Naive thymus-derived CD8-positive, alpha-beta T cell (primary cell): ENCODE data around the gene MAPK10. TPM values are rescaled to one million over a fixed set of nuclear protein-coding genes. Genes with fewer than 3 reads are reported as not detected.
"Not testable (repeated sequence)": the region's sequence is repeated elsewhere in the genome, so short reads cannot be mapped to it uniquely, and the experiment has no call there.

ENCODE experiments used
- ATAC-seq, 2 donors: fragments of 150-1000 bp; cut with Tn5 transposase in 1 of 2; sonication (Bioruptor Pico), chemical (Tn5 transposase) in 1 of 2; 1 replicate in 1 of 2; 2 replicates in 1 of 2; pipeline ENCODE4 v1.10.0; 2021; ENCODE audit warnings: mild to moderate bottlenecking in 2 of 2, moderate library complexity in 2 of 2
- POLR2A ChIA-PET: fragments of 350-600 bp; sonication (Branson Sonifier 250); formaldehyde crosslinking; loops from one replicate; lab custom pipeline; 2021; ENCODE audit warnings: antibody characterized with exemption; lab: Charles Lee
- DNase-seq, 10 donors: peaks; one replicate each; pipeline versions ENCODE4 v3.0.0 to v3.0.0-alpha.2; 2020 to 2022
- H3K27ac Mint-ChIP-seq, 10 donors: one replicate each; pipeline ENCODE4 v1.8.0; 2020 to 2022; ENCODE audit warnings: mild to moderate bottlenecking in 10 of 10, mixed read lengths in 10 of 10, moderate library complexity in 4 of 10, inconsistent platforms in 1 of 10
- H3K27me3 Mint-ChIP-seq, 5 donors: one replicate each; pipeline ENCODE4 v1.8.0; 2021 to 2022; ENCODE audit warnings: mixed read lengths in 5 of 5
- H3K36me3 Mint-ChIP-seq, 3 donors: one replicate each; pipeline ENCODE4 v1.8.0; 2020 to 2022; ENCODE audit warnings: mixed read lengths in 3 of 3, mild to moderate bottlenecking in 2 of 3, inconsistent platforms in 1 of 3
- H3K4me1 Mint-ChIP-seq, 4 donors: one replicate each; pipeline ENCODE4 v1.8.0; 2021 to 2022; ENCODE audit warnings: mixed read lengths in 4 of 4
- H3K4me3 Mint-ChIP-seq, 10 donors: one replicate each; pipeline ENCODE4 v1.8.0; 2020 to 2022; ENCODE audit warnings: mild to moderate bottlenecking in 10 of 10, mixed read lengths in 10 of 10, moderate library complexity in 6 of 10, inconsistent platforms in 1 of 10
- H3K9me3 Mint-ChIP-seq, 9 donors: one replicate each; pipeline ENCODE4 v1.8.0; 2020 to 2022; ENCODE audit warnings: mixed read lengths in 9 of 9, mild to moderate bottlenecking in 3 of 9, inconsistent platforms in 1 of 9, moderate library complexity in 1 of 9
- polyA plus RNA-seq, 3 donors: library from polyadenylated mRNA; unstranded; fragments of 300-500 nt; fragmentation: Illumina TruSeq; gene quantifications; one replicate each; pipeline ENCODE4 v1.2.3, GENCODE V29; 2021
- total RNA-seq, 8 experiments: library from RNA in 2 of 8; stranded (reverse) in 2 of 8; gene quantifications; one replicate each; pipeline ENCODE4 v1.2.3 and lab custom pipeline; 2021 to 2026

MAPK10 gene
- total and polyA plus RNA-seq, 5 experiments from 2014 or later, result not detected

GRCh38 chr4:85994576-85994975 is 365.3 kb downstream of the MAPK10 start:
- POLR2A ChIA-PET, result no interaction called here
- Mint-ChIP-seq H3K27ac (no peak overlapping the region), H3K4me1 (no peaks in the 10 kb centered on the region), H3K9me3 (no peaks in the 10 kb centered on the region), H3K27me3 (no peaks in the 10 kb centered on the region), H3K4me3 (no peak overlapping the region), H3K36me3 (no peaks in the 10 kb centered on the region)
- ATAC-seq, result no peak
- no peak for DNase-seq

DNA sequence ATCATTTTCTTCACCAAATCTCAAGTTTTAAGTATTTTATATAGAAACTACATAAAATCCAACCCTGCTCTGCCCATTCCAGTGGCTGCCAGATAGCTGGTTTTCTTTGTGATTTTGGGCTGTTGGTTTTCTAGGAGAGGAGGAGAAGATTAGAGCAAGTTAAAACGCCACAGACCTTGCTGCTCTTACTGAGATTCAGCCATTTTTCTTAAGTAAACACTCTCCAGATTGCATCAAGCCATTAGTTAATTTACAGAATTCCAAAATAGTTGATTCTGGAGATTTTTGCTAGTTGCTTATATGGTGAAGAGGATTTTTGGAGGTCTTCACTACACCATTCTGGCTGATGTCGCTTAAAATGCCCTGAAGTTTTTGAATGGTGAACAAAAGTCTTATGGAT is 366.2 kb downstream of the MAPK10 start:
- H3K36me3 Mint-ChIP-seq, result no peaks in the 10 kb centered on the region
- H3K27ac Mint-ChIP-seq, result no peak overlapping the region
- no peaks in the 10 kb centered on the region for H3K4me1 Mint-ChIP-seq
- DNase-seq (no peak), ATAC-seq (no peak)
- H3K9me3 Mint-ChIP-seq, result no peaks in the 10 kb centered on the region
- H3K27me3 Mint-ChIP-seq, result no peaks in the 10 kb centered on the region
- POLR2A ChIA-PET, result no interaction called here
- no peak overlapping the region for H3K4me3 Mint-ChIP-seq

DNA sequence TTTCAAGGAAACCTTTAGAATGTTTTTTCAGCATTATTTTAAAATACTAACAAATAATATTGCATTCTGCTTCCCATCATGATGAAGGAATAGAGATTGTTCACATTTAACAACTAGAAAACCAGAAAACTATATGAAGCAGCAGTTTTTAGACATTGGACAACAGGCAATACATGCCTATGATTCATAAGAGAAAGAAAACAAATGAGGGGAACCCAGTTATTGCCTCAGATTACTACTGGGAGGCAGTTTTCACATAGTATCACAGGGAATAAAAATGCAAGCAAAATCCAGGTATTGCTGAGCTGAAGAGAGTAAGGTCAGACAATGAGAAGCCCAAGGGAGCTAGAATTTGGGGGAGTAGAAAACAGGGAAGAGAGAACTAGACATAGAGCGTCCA is 373.6 kb downstream of the MAPK10 start:
- peaks cover 0 to 2% (median 0%) of the 10 kb centered on the region in 4 donors for H3K4me1 Mint-ChIP-seq
- no peak for DNase-seq
- POLR2A ChIA-PET, result no interaction called here
- no peaks in the 10 kb centered on the region for H3K36me3 Mint-ChIP-seq
- ATAC-seq, result no peak
- H3K9me3 Mint-ChIP-seq, result peaks cover 0 to 7% (median 0%) of the 10 kb centered on the region in 9 donors
- H3K27me3 Mint-ChIP-seq, result peaks cover 0 to 11% (median 0%) of the 10 kb centered on the region in 5 donors
- H3K27ac Mint-ChIP-seq, result peak overlapping the region in 1 of 10 donors; percentile 14
- H3K4me3 Mint-ChIP-seq, result no peak overlapping the region

GRCh38 chr4:85979276-85979675 is 380.6 kb downstream of the MAPK10 start:
- Mint-ChIP-seq H3K9me3 (peaks cover 0 to 3% (median 0%) of the 10 kb centered on the region in 9 donors), H3K4me3 (no peak overlapping the region), H3K27ac (no peak overlapping the region), H3K27me3 (peaks cover 0 to 5% (median 0%) of the 10 kb centered on the region in 5 donors), H3K4me1 (no peaks in the 10 kb centered on the region), H3K36me3 (peaks cover 0 to 2% (median 0%) of the 10 kb centered on the region in 3 donors)
- POLR2A ChIA-PET, result no interaction called here
- ATAC-seq (no peak), DNase-seq (no peak)

- Mint-ChIP-seq H3K27me3 (no peaks in the 10 kb centered on the region), H3K4me3 (no peak overlapping the region), H3K9me3 (no peaks in the 10 kb centered on the region), H3K36me3 (no peaks in the 10 kb centered on the region), H3K27ac (no peak overlapping the region), H3K4me1 (no peaks in the 10 kb centered on the region)
- ATAC-seq, result no peak
- no peak for DNase-seq
- POLR2A ChIA-PET, result no interaction called here
These were observed 389.3 kb downstream of the MAPK10 start for GRCh38 chr4:85970535-85970934.

DNA sequence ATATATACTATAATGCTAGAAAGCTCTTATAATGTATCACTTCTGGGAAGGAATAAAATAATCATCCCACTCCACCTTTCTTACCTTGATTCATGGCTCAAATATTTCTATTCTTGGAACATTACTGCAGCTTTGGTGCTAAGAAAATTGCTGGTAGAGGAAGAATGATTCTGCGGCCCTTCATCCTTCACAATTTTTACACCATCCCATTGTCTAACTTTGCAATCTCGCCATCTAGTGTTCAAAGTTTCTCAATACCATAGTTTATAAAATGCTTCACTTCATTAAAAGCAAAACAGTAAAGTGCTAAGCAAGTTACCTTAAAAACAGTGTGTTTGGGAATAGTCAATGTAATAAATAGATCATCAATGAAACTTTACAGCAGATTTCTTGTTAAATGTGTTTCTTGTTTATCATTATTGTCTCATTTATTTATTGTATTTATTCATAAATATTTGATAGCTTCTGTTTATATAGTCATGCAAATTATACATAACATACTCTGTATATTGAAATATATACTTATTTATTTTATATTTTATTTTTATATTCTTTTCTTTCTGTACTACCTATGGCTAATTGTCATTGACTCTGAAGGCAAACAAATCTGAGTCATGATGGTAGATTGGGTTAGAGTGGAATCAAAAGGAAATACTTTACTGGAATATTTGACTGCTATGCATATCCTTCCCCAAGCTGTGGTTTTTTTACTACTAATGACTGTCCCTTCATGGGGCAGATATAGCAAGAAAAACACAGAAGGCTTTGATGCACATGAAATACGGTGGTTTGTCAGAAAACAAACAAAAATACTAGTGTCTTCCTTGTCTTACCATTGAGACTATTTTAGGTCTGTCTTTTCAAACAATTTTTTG is 390.7 kb downstream of the MAPK10 start:
- POLR2A ChIA-PET, result no interaction called here
- peaks cover 0 to 4% (median 0%) of the 10 kb centered on the region in 3 donors for H3K36me3 Mint-ChIP-seq
- peaks cover 0 to 11% (median 3%) of the 10 kb centered on the region in 9 donors for H3K9me3 Mint-ChIP-seq
- ATAC-seq (no peak), DNase-seq (no peak)
- H3K4me1 Mint-ChIP-seq, result no peaks in the 10 kb centered on the region
- H3K27me3 Mint-ChIP-seq, result no peaks in the 10 kb centered on the region
- H3K4me3 Mint-ChIP-seq, result no peak overlapping the region
- no peak overlapping the region for H3K27ac Mint-ChIP-seq

DNA sequence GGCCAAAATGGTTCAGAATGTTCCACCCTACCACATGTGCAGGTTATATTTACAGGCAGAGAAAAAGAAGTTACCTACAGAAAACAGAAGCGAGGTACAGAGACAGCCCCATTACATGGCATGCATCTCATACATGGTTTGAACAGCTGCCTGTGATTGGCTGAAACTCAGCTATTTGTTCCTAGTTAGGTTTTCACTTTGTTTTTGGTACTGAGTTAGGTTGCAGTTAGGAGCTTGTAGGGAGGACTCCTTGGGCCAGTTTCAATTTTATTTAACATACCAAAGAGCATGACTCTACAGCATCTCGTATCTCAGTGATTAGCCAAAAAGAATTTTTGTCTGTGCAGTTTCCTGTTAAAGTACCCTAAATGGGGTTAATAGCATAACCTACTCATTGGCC is 392.0 kb downstream of the MAPK10 start:
- peaks cover 0 to 11% (median 3%) of the 10 kb centered on the region in 9 donors for H3K9me3 Mint-ChIP-seq
- DNase-seq (no peak), ATAC-seq (no peak)
- POLR2A ChIA-PET, result no interaction called here
- H3K27ac Mint-ChIP-seq, result no peak overlapping the region
- no peak overlapping the region for H3K4me3 Mint-ChIP-seq
- H3K36me3 Mint-ChIP-seq, result peaks cover 0 to 4% (median 0%) of the 10 kb centered on the region in 3 donors
- H3K27me3 Mint-ChIP-seq, result no peaks in the 10 kb centered on the region
- H3K4me1 Mint-ChIP-seq, result no peaks in the 10 kb centered on the region

- Mint-ChIP-seq H3K4me1 (no peaks in the 10 kb centered on the region), H3K27me3 (no peaks in the 10 kb centered on the region), H3K4me3 (no peak overlapping the region)
These were observed 393.5 kb downstream of the MAPK10 start for GRCh38 chr4:85966373-85966772.

GRCh38 chr4:85965529-85965928 is 394.3 kb downstream of the MAPK10 start:
- no peak overlapping the region for H3K27ac Mint-ChIP-seq
- H3K36me3 Mint-ChIP-seq, result peaks cover 0 to 4% (median 0%) of the 10 kb centered on the region in 3 donors
- no peaks in the 10 kb centered on the region for H3K4me1 Mint-ChIP-seq
- ATAC-seq (no peak), DNase-seq (no peak)
- H3K27me3 Mint-ChIP-seq, result no peaks in the 10 kb centered on the region
- no peak overlapping the region for H3K4me3 Mint-ChIP-seq
- POLR2A ChIA-PET, result no interaction called here
- H3K9me3 Mint-ChIP-seq, result peaks cover 0 to 11% (median 3%) of the 10 kb centered on the region in 9 donors

More at GRCh38 chr4:85966373-85966772, 393.5 kb downstream of the MAPK10 start:
- POLR2A ChIA-PET, result no interaction called here
- peaks cover 0 to 4% (median 0%) of the 10 kb centered on the region in 3 donors for H3K36me3 Mint-ChIP-seq
- no peak for ATAC-seq
- H3K9me3 Mint-ChIP-seq, result peaks cover 0 to 11% (median 3%) of the 10 kb centered on the region in 9 donors
- DNase-seq, result no peak
- no peak overlapping the region for H3K27ac Mint-ChIP-seq

GRCh38 chr4:85965017-85965416 is 394.8 kb downstream of the MAPK10 start:
- H3K36me3 Mint-ChIP-seq, POLR2A ChIA-PET, H3K4me3 Mint-ChIP-seq, H3K27me3 Mint-ChIP-seq, H3K4me1 Mint-ChIP-seq, ATAC-seq, DNase-seq, H3K27ac Mint-ChIP-seq: not testable (repeated sequence)
- H3K9me3 Mint-ChIP-seq, result peaks cover 0 to 11% (median 3%) of the 10 kb centered on the region in 9 donors

DNA sequence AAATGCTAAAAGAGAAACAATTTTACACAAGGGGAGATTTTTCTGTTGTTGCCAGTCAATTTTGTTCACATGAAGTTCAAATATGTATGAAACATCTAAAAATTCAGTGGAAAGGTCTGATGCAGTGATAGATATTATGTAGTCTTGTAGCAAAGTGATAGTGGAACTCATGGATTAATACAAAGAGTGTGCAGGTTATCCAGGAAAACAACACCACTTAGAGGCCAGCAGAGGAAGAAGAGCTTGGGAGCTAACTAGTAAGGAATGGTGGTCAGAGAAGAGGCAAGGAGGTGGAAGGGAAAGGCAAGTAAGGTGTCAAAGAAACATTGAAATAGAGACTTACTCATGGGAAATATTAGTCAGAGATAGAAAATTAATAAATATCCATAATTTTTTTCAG is 395.6 kb downstream of the MAPK10 start:
- no peak for DNase-seq
- ATAC-seq, result no peak
- H3K27ac Mint-ChIP-seq, result no peak overlapping the region
- peaks cover 0 to 11% (median 3%) of the 10 kb centered on the region in 9 donors for H3K9me3 Mint-ChIP-seq
- H3K4me3 Mint-ChIP-seq, result no peak overlapping the region
- H3K36me3 Mint-ChIP-seq, result peaks cover 0 to 4% (median 0%) of the 10 kb centered on the region in 3 donors
- POLR2A ChIA-PET, result no interaction called here
- H3K27me3 Mint-ChIP-seq, result no peaks in the 10 kb centered on the region
- H3K4me1 Mint-ChIP-seq, result no peaks in the 10 kb centered on the region

GRCh38 chr4:85963231-85963630 is 396.6 kb downstream of the MAPK10 start:
- no peak for ATAC-seq
- Mint-ChIP-seq H3K9me3 (peaks cover 0 to 11% (median 3%) of the 10 kb centered on the region in 9 donors), H3K36me3 (peaks cover 0 to 4% (median 0%) of the 10 kb centered on the region in 3 donors), H3K27me3 (no peaks in the 10 kb centered on the region), H3K4me3 (no peak overlapping the region), H3K4me1 (no peaks in the 10 kb centered on the region), H3K27ac (no peak overlapping the region)
- no peak for DNase-seq
- POLR2A ChIA-PET, result no interaction called here

DNA sequence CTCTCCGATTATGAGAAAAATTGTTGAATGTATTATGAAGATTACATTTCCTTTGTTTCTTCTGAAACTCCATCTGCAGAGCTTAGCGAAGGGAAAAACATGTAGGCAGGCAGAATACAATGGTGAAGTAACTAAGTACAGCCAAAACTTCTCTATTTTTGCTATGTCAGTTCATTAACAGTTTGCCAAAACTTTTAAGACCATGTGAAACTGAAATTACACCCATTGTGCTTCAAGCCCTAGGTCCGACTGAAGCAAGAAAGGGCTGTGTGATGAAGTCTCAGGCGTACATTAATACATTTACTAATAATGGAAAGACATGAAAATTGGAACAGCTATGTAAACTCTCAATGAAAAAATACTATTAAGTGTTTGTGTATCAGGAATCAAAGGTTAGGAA is 398.0 kb downstream of the MAPK10 start:
- DNase-seq (no peak), ATAC-seq (no peak)
- POLR2A ChIA-PET, result no interaction called here
- Mint-ChIP-seq H3K4me1 (no peaks in the 10 kb centered on the region), H3K4me3 (no peak overlapping the region), H3K27ac (no peak overlapping the region), H3K9me3 (peaks cover 0 to 11% (median 3%) of the 10 kb centered on the region in 9 donors), H3K27me3 (no peaks in the 10 kb centered on the region), H3K36me3 (peaks cover 0 to 4% (median 0%) of the 10 kb centered on the region in 3 donors)
